GM19023 (cell line): ENCODE measurements around the gene SEC22B.
"Not testable (repeated sequence)": the region's sequence is repeated elsewhere in the genome, so short reads cannot be mapped to it uniquely, and the experiment has no call there.

ENCODE experiments used
- ATAC-seq: cut with Tn5 transposase; IDR thresholded peaks from one replicate; pipeline ENCODE4 v1.9.1; 2021; ENCODE audit warnings: mild to moderate bottlenecking, moderate library complexity; ENCODE audit not compliant: unreplicated experiment

SEC22B gene

GRCh38 chr1:120117371-120118177, 58.7 kb downstream of the SEC22B start:
- ATAC-seq, result peak; percentile 71

- not testable (repeated sequence) for ATAC-seq
Measured at GRCh38 chr1:120116094-120116493, 60.2 kb downstream of the SEC22B start.

- ATAC-seq, result not testable (repeated sequence)
Measured at GRCh38 chr1:120113134-120113533, 63.2 kb downstream of the SEC22B start.

GRCh38 chr1:120112212-120112611, 64.1 kb downstream of the SEC22B start:
- not testable (repeated sequence) for ATAC-seq

DNA sequence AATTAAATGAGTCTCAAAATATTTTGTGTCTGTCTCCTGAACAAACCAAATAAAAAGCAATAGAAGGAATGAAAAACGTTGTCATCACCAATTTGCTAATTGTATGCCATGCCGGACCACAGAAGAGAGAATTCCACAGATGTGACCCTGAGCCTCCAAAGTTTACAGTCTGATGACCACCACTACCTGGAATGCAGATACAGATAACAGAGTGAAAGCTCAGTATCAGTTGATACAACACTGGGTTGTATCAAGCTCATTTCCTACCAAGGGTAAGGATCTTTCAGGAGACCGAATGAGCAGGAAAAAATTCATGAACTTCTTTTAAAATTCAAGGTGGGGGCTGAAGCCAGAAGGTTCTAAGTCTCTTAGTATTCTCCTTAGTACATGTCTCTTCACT, 64.5 kb downstream of the SEC22B start:
- ATAC-seq, result not testable (repeated sequence)

DNA sequence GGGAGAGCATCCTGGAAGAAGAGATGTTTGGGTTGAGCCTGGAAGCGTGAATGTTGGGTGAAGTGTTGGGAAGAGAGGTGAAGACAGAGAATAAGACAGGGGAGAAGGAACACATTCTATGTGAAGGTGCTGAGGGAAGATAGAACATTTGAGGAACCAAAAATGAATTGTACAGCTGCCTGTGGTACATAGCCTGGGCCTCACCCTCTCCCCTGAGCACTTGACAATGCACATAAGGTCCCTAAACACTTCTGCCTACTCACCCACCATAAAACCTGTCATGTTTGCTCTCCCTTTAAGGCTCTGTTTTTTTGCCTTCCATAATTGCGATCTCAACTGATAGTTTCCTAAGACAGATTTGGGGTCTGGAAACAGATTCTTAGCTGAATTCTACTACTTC, 65.3 kb downstream of the SEC22B start:
- not testable (repeated sequence) for ATAC-seq

DNA sequence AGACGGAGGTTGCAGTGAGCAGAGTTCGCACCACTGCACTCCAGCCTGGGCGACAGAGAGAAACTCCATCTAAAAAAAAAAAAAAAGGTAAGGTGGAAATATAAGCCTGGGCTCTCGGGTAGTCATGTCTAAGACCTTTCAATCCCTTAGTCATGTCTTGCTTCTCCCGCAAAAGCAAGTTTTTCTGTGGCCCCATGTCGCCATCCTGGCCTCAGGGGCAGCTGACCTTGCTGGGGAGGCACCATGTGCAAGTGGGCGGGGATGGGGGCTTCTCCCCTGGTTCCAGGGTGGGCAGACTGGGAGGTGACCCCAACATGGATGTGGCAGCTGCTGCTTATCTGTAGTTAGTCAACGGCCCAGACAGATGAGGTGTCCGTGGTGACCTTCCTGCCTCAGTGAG, 66.7 kb downstream of the SEC22B start:
- ATAC-seq, result not testable (repeated sequence)

DNA sequence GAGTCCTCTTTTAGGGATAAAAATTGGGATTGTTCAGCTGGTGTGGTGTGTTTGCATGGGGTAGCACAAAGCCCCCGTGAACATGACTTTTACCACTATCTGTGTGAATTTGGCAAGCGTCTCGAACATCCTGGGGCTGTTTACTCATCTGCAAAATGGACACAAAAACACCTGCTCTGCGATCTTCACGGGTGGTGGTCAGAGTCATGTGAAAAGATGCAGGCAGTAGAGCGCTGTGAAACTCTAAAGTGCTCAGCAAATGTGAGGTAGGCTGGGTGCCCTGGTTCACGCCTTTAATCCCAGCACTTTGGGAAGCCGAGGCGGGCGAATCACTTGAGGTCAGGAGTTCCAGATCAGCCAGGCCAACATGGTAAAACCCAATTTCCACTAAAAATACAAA, 67.1 kb downstream of the SEC22B start:
- not testable (repeated sequence) for ATAC-seq

- not testable (repeated sequence) for ATAC-seq
Measured at GRCh38 chr1:120105288-120105687, 71.0 kb downstream of the SEC22B start.

DNA sequence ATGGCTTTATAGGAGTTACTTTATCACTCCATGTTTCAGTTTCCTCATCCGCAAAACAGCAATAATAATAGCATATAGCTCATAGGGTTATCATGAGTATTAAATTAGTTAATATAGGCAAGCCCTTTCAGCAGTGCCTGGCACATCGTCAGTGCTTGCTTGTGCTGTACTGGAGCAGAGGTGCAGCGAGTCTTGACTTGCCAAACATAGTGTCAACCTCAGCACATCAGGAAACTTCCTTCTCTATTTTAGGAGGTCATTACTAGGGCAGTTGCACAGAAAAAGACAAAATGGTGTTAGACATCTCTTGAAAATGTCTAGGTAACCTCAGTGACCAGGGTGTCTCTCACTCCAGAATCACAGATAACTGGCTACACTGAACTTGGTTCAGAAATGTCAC, 72.6 kb downstream of the SEC22B start:
- not testable (repeated sequence) for ATAC-seq

DNA sequence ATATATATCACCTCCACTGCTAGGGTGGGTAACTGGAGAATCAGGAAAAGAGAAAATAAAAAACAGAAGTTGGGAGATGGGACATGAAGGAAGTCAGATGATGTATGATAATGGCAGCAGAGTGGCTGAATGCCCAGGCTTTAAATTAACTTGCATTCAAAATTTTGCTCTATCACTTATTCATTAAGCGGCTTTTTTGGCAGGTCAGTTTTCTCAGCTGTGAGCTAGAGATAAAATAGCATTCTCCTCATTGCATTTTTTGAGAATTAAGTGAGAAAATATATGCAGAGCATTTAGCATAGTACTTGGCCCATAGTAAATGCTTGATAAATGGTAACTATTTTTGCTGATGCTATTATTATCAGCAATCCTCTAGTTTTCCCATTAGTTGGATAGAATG, 74.7 kb downstream of the SEC22B start:
- not testable (repeated sequence) for ATAC-seq
